GM21717 (cell line): ENCODE measurements around the gene PCNA.

Experiments used
- ATAC-seq: cut with Tn5 transposase; IDR thresholded peaks from one replicate; pipeline ENCODE4 v1.9.1; 2021; ENCODE audit warnings: mild to moderate bottlenecking, moderate library complexity; ENCODE audit not compliant: unreplicated experiment

Gene PCNA

GRCh38 chr20:5119435-5120184, at the start of gene PCNA:
PCNA (minus strand) TSS chr20:5119958; CDS start chr20:5119798, 160 bp downstream.
- peak; percentile 94 for ATAC-seq

GRCh38 chr20:5168651-5169396, 49.1 kb upstream of the PCNA start:
- ATAC-seq, result no peak

- ATAC-seq, result no peak
These were observed 45.2 kb upstream of the PCNA start for GRCh38 chr20:5164645-5165625.

- ATAC-seq, result no peak
These were observed 41.9 kb upstream of the PCNA start for GRCh38 chr20:5161536-5162164.

- ATAC-seq, result no peak
These were observed 41.1 kb upstream of the PCNA start for GRCh38 chr20:5160882-5161281.

- ATAC-seq, result no peak
These were observed 40.2 kb upstream of the PCNA start for GRCh38 chr20:5159928-5160327.

GRCh38 chr20:5156675-5157448, 37.1 kb upstream of the PCNA start:
- ATAC-seq, result no peak

GRCh38 chr20:5155404-5155803, 35.6 kb upstream of the PCNA start:
- ATAC-seq, result no peak

- ATAC-seq, result no peak
These were observed 34.8 kb upstream of the PCNA start for GRCh38 chr20:5154543-5154925.

- no peak for ATAC-seq
These were observed 34.1 kb upstream of the PCNA start for GRCh38 chr20:5153612-5154542.

- no peak for ATAC-seq
These were observed 33.4 kb upstream of the PCNA start for GRCh38 chr20:5153152-5153467.

GRCh38 chr20:5150226-5151076, 30.7 kb upstream of the PCNA start:
- no peak for ATAC-seq

- ATAC-seq, result no peak
These were observed 30.1 kb upstream of the PCNA start for GRCh38 chr20:5149892-5150225.

GRCh38 chr20:5148581-5148980, 28.8 kb upstream of the PCNA start:
- no peak for ATAC-seq

- no peak for ATAC-seq
These were observed 27.3 kb upstream of the PCNA start for GRCh38 chr20:5146871-5147592.

GRCh38 chr20:5146099-5146668, 26.4 kb upstream of the PCNA start:
- no peak for ATAC-seq

- ATAC-seq, result no peak
These were observed 25.8 kb upstream of the PCNA start for GRCh38 chr20:5145365-5146098.
